ENCODE data around the gene CDH8.

GRCh38 chr16:62067182-62067581 is 30.9 kb upstream of the CDH8 start:
- TF ChIP-seq, protein P1, sequence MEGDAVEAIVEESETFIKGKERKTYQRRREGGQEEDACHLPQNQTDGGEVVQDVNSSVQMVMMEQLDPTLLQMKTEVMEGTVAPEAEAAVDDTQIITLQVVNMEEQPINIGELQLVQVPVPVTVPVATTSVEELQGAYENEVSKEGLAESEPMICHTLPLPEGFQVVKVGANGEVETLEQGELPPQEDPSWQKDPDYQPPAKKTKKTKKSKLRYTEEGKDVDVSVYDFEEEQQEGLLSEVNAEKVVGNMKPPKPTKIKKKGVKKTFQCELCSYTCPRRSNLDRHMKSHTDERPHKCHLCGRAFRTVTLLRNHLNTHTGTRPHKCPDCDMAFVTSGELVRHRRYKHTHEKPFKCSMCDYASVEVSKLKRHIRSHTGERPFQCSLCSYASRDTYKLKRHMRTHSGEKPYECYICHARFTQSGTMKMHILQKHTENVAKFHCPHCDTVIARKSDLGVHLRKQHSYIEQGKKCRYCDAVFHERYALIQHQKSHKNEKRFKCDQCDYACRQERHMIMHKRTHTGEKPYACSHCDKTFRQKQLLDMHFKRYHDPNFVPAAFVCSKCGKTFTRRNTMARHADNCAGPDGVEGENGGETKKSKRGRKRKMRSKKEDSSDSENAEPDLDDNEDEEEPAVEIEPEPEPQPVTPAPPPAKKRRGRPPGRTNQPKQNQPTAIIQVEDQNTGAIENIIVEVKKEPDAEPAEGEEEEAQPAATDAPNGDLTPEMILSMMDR (conservative IDR thresholded peaks at IDR 0.05 in 1 of 2, IDR thresholded peaks at IDR 0.05 in 1 of 2; ENCODE audit: extremely low read depth in 1 of 2, insufficient read depth in 1 of 2, low read depth in 1 of 2, low read length in 2 of 2), result no peak
- TF ChIP-seq EZH2 (IDR thresholded peaks at IDR 0.05; ENCODE audit: borderline replicate concordance, low read length), result no peak

Measured in mammary epithelial cell (primary cell).